IMR-90 (cell line): Measurements from ENCODE around the gene ATP6V1F.

Experiments used
- CEBPB ChIP-seq: IDR thresholded peaks from 2 replicates; pipeline ENCODE4 v1.6.1; 2012; ENCODE audit warnings: low read depth, low read length, improper control_type of control experiment
- CTCF ChIP-seq: conservative IDR thresholded peaks from 2 replicates; pipeline ENCODE4 v1.5.1; 2012; ENCODE audit warnings: mild to moderate bottlenecking, low read depth, low read length, improper control_type of control experiment
- ELK1 ChIP-seq: fragments of 150-350 bp; IDR thresholded peaks from 2 replicates; pipeline ENCODE4 v1.6.1; 2016; ENCODE audit warnings: low read depth, mild to moderate bottlenecking, low read length, moderate library complexity, borderline replicate concordance
- FOS ChIP-seq: fragments of 150-350 bp; IDR thresholded peaks from 2 replicates; pipeline ENCODE4 v1.6.1; 2016; ENCODE audit warnings: low read depth, low read length
- MAFK ChIP-seq: IDR thresholded peaks from 2 replicates; pipeline ENCODE4 v1.6.1; 2012; ENCODE audit warnings: low read depth, low read length, improper control_type of control experiment
- POLR2A ChIP-seq: IDR thresholded peaks from 2 replicates; pipeline ENCODE4 v1.6.1; 2012; ENCODE audit warnings: mild to moderate bottlenecking, low read depth, low read length
- RCOR1 ChIP-seq: IDR thresholded peaks from 2 replicates; pipeline ENCODE4 v1.6.1; 2012; ENCODE audit warnings: mild to moderate bottlenecking, low read length, improper control_type of control experiment; ENCODE audit not compliant: insufficient replicate concordance
- USF2 ChIP-seq: fragments of 150-350 bp; IDR thresholded peaks from 2 replicates; pipeline ENCODE4 v1.6.1; 2017; ENCODE audit warnings: mild to moderate bottlenecking, antibody characterized with exemption, low read length, low read depth

GRCh38 chr7:128868624-128869137, 6.0 kb downstream of the ATP6V1F start:
- no peak for TF ChIP-seq CTCF
- no peak for TF ChIP-seq MAFK
- no peak for TF ChIP-seq FOS
- no peak; the same call in 1 of the 2 replicates for TF ChIP-seq POLR2A
- no peak for TF ChIP-seq ELK1
- TF ChIP-seq CEBPB, result no peak
- TF ChIP-seq RCOR1, result no peak
- TF ChIP-seq USF2, result no peak
